Kidney (tissue), 14 donors: Measurements from ENCODE around the gene FAM193B. TPM values are rescaled to one million over a fixed set of nuclear protein-coding genes. Genes with fewer than 3 reads are reported as not detected.

Experiments used
- DNase-seq, 5 donors: peaks; one replicate each; pipeline ENCODE4 v3.0.0-alpha.2; 2013 to 2020
- FAIRE-seq: peaks from 2 replicates; lab custom pipeline; 2012; peaks lifted over from hg19 to GRCh38; lab: Jason Lieb, UNC
- H3K27ac ChIP-seq, 2 donors: one replicate each; pipeline ENCODE4 v1.7.0; 2013; ENCODE audit warnings: low read depth in 2 of 2, low read length in 2 of 2, inconsistent platforms in 1 of 2
- H3K27me3 ChIP-seq: one replicate; pipeline ENCODE4 v1.7.1; 2013; ENCODE audit warnings: low read length, inconsistent platforms; ENCODE audit not compliant: control insufficient read depth, insufficient read depth
- H3K36me3 ChIP-seq, 3 donors: one replicate each; pipeline versions ENCODE4 v1.7.0 to v1.7.1; 2013; ENCODE audit warnings: low read length in 3 of 3, control low read depth in 1 of 3, inconsistent platforms in 1 of 3; ENCODE audit not compliant: insufficient read depth in 3 of 3, control insufficient read depth in 2 of 3
- H3K4me1 ChIP-seq, 3 donors: one replicate each; pipeline versions ENCODE4 v1.7.0 to v1.7.1; 2013; ENCODE audit warnings: low read length in 3 of 3, inconsistent platforms in 1 of 3, low read depth in 1 of 3; ENCODE audit not compliant: control insufficient read depth in 2 of 3, insufficient read depth in 2 of 3
- H3K4me3 ChIP-seq, 3 donors: one replicate each; pipeline versions ENCODE4 v1.7.0 to v1.8.1; 2013; ENCODE audit warnings: low read length in 3 of 3, control low read depth in 1 of 3, inconsistent platforms in 1 of 3
- H3K9ac ChIP-seq, 3 donors: one replicate each; pipeline versions ENCODE4 v1.7.0 to v1.7.1; 2013; ENCODE audit warnings: low read length in 3 of 3, control low read depth in 1 of 3, inconsistent platforms in 1 of 3
- H3K9me3 ChIP-seq, 3 donors: one replicate each; pipeline versions ENCODE4 v1.7.0 to v1.7.1; 2013; ENCODE audit warnings: low read length in 3 of 3, control low read depth in 1 of 3, inconsistent platforms in 1 of 3; ENCODE audit not compliant: control insufficient read depth in 2 of 3, insufficient read depth in 1 of 3
- intact Hi-C: fragments of 100-400 bp; cut with DNase I; formaldehyde crosslinking; loops from one replicate; pipeline ENCODE4 v1.11.1; 2022
- polyA plus RNA-seq: library from polyadenylated mRNA; stranded (reverse); fragments of 350-450 nt; fragmentation: Illumina TruSeq; extraction: RNeasy Lipid Tissue Mini Kit (QIAGEN cat#74804); gene quantifications from one replicate; pipeline ENCODE4 v1.2.3, GENCODE V29; 2014; ENCODE audit warnings: low read depth, low replicate concordance; ENCODE audit not compliant: insufficient read depth
- total RNA-seq: library from RNA; stranded (reverse); fragmentation: NEBNext Ultra II Directional; extraction: Animal tissue kit (Norgen Biotek cat#: 25700); gene quantifications from one replicate; pipeline ENCODE4 v1.2.1, GENCODE V29; 2021
- TF ChIP-seq, protein P1 (sequence below): IDR thresholded peaks from 3 replicates; pipeline ENCODE4 v1.5.1; 2012; ENCODE audit warnings: mild to moderate bottlenecking, moderate library complexity, borderline replicate concordance; ENCODE audit not compliant: insufficient read depth; ENCODE audit errors: extremely low read depth
- donor health status: control.
- donor health status: control.
- donor health status: control.
- donor health status: control.
- donor health status: control.
- donor health status: DM: yes; HTN: yes; CAD: no.
- donor health status: Normal renal cell carcinoma (clear cell type).

The FAM193B gene
- total and polyA plus RNA-seq, 2 donors from 2014 or later = 61.0 to 77.8 TPM

DNA sequence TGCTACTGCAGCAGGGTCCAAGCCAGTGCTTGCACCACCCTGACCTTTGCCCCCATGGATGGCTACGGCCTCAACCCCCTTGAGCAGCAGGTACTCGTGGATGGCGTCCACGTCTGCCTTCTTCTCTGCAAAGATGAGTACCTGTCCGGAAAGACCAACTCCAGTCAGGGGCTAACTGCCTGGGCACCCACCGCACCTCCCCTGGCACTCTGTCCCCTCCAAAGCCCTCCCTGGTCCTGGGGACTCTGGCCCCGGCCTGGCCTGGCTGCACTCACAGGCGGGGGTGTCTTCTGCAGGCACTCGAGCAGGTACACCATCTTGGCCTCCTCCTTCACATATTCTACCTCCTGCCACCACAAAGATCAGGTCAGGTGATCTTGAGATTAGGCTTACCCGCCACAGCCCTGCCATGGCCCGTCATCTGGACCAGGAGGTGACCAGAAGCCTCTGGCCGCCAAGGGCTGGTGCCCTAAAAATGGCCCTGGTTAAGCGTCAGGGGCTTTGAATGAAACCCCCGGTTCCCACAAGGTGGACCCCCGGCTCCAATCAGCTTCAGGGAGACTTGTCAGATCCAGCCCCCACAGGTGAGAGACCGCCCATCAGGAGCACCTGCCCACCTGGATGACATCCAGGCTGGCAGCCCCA is 41.5 kb downstream of the FAM193B start:
- Histone ChIP-seq H3K27ac (no peak overlapping the region), H3K9ac (no peak overlapping the region), H3K9me3 (no peaks in the 10 kb centered on the region), H3K4me1 (peaks cover 0 to 11% (median 6%) of the 10 kb centered on the region in 3 donors), H3K4me3 (no peak overlapping the region), H3K36me3 (peaks cover 8 to 24% (median 17%) of the 10 kb centered on the region in 3 donors), H3K27me3 (no peaks in the 10 kb centered on the region)
- DNase-seq (peak in 1 of 5 donors; percentile 34), FAIRE-seq (no peak)
- TF ChIP-seq, protein P1, sequence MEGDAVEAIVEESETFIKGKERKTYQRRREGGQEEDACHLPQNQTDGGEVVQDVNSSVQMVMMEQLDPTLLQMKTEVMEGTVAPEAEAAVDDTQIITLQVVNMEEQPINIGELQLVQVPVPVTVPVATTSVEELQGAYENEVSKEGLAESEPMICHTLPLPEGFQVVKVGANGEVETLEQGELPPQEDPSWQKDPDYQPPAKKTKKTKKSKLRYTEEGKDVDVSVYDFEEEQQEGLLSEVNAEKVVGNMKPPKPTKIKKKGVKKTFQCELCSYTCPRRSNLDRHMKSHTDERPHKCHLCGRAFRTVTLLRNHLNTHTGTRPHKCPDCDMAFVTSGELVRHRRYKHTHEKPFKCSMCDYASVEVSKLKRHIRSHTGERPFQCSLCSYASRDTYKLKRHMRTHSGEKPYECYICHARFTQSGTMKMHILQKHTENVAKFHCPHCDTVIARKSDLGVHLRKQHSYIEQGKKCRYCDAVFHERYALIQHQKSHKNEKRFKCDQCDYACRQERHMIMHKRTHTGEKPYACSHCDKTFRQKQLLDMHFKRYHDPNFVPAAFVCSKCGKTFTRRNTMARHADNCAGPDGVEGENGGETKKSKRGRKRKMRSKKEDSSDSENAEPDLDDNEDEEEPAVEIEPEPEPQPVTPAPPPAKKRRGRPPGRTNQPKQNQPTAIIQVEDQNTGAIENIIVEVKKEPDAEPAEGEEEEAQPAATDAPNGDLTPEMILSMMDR = no peak
- intact Hi-C loops = no loop called here

DNA sequence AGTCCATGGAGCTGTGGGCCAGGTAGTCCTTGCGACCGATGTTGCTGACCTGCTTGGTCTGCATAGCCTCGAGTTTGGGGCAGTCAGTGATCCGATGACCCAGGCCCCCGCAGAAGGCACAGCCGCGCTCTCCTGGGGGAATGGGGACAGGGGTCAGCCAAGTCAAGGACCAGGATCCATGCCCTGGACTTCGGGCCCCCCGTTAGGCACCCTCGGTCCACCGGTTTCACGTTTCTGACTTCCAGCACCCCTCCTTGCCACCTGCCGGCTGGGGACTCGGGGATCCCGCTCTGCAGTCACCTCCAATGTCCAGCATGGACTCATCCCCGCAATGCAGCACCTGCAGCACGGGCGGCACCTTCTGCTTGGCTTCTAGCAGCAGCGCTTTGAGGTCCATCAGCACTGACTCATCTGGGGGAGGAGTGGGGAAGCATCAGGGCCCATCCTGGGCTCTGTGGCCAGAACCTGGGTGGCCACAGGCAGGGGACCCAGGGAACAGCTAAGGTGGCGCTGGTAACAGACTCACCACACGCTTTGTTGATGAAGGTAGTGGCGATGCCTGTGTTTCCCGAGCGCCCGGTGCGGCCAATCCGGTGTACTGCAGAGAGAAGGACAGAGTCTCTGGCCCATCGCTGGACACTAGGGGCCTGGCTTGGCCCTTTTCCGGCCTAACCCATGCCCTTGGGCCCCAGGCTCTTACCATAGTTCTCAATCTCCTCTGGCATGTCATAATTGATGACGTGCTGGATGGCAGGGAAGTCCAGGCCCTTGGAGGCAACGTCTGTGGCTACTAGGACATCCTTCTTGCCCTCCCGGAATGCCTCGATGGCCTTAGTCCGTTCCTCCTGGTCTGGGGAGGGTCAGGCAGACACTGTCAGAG is 42.3 kb downstream of the FAM193B start:
- DNase-seq (no peak), FAIRE-seq (no peak)
- Histone ChIP-seq H3K9me3 (no peaks in the 10 kb centered on the region), H3K27me3 (no peaks in the 10 kb centered on the region), H3K4me1 (peaks cover 0 to 11% (median 6%) of the 10 kb centered on the region in 3 donors), H3K4me3 (no peak overlapping the region), H3K36me3 (peaks cover 8 to 24% (median 17%) of the 10 kb centered on the region in 3 donors), H3K9ac (no peak overlapping the region), H3K27ac (no peak overlapping the region)
- intact Hi-C loops = no loop called here
- TF ChIP-seq, protein P1 = no peak

DNA sequence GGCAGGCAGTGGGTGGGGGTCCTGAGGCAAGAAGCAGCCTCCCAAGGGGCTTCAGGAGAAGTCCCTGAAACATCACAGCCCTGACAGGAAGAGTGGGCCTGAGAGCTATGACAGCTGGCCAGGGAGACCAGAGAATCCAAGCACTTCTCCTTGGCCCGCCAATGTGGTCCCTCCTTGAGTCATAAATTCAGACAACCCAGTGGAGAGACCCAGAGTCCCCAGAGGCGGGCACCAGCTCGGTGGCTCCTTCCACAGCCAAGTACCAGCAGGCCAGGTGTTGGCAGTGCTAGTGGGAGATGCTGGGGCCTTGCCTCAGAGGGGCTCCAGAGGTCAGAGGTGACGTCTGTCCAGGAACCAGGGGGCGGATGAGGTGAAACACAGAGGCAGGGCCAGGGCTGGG is 43.2 kb downstream of the FAM193B start:
- TF ChIP-seq, protein P1 = no peak
- DNase-seq (no peak), FAIRE-seq (no peak)
- H3K4me3 ChIP-seq = no peak overlapping the region
- no peaks in the 10 kb centered on the region for H3K9me3 ChIP-seq
- no peak overlapping the region for H3K27ac ChIP-seq
- peaks cover 8 to 24% (median 17%) of the 10 kb centered on the region in 3 donors for H3K36me3 ChIP-seq
- no peaks in the 10 kb centered on the region for H3K27me3 ChIP-seq
- peaks cover 0 to 9% (median 6%) of the 10 kb centered on the region in 3 donors for H3K4me1 ChIP-seq
- no peak overlapping the region for H3K9ac ChIP-seq
- intact Hi-C loops = no loop called here
